GM11168 (cell line): Measurements from ENCODE around the gene NANOS1.

ENCODE experiments used
- in situ Hi-C: fragments of 300-500 bp; cut with MboI; formaldehyde crosslinking; loops from one replicate; pipeline ENCODE4 v1.12.0; 2022; ENCODE audit warnings: low sequenced_read_pairs; ENCODE audit not compliant: unreplicated experiment

NANOS1 gene

DNA sequence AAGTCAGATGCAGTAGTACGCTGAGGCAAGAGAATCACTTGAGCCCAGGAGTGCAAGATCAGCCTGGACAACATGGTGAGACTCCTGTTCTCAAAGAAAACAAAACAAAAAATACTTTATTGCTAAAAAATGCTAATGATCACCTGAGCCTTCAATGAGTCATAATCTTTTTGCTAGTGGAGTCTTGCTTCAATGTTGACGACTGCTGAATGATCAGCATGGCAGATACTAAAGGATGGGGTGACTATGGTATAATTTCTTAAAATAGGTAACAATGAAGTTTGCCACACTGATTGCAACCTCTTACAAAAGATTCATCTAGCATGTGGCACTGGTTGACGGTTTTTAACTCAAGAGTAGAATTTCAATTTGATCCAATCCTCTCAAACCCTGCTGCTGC, 22.3 kb downstream of the NANOS1 start:
- in situ Hi-C loops = no loop called here

DNA sequence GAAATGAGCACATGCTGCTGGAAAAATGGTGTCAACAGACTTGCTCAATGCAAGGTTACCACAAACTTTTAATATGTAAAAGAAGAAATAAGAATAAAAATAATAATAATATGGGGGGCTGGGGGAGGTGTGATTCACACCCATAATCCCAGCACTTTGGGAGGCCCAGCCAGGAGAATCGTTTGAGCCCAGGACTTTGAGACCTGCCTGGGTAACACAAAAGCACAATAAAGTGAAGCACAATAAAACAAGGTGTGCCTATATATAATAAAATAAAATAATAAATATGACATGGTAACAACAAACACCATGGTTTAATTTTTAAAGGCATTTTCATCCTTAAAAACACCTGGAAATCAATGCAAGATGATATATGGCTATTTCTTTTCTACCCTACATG, 26.0 kb downstream of the NANOS1 start:
- in situ Hi-C loops = no loop called here

DNA sequence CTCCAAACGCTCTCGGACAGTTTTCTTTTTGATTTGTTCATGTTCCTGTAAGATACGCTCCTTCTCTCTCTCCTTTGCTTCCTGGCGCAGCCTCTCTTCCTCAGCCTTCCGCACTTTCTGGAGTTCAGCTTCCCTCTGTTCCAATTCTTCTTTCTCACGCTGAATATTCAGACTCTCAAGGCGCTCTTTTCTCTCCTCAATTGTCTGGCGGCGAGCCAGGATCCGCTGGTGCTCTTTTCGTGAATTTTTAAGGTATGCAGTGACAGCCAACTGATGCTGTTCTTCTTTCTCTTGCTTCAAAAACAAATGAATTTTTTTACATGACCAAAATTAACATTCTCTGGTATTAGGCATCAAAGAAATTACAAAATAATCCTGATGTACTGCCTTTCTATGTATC, 28.5 kb downstream of the NANOS1 start:
- in situ Hi-C loops = no loop called here

DNA sequence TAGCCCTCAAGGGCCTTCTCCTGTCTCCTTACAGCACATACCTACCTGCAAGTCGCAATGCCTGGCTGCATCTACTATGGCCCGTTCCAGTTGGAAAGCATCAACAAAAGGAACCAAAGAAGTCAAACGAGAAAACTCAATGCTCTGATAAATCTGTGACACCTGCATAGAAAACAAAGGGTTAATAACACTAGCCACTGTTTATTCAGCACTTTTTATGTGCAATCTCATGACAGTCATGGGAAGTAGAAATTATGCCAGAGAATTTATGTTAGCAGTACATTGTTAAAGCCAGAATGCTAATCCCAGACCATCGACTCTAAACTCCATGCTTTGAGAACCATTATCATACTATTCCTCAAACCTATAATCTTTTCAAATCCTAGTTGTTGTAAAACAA, 30.0 kb downstream of the NANOS1 start:
- in situ Hi-C loops = no loop called here

DNA sequence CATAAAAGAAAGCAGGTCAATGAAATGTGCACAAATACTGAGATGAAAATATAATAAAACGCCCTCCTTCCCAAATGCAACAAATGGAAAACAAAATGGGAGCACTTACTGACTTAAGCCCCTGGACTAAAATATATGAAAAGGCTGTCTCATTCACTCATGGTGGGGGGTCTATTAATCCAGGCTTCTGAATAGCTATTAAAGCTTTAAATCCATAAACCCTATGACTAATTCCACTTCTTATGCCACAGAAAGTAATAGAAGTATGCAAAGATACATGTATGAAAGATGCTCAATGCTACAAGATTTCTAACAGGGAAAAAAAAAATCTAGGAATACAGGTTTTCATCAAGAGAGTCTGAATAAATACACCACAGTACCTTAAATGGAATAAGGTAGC, 30.6 kb downstream of the NANOS1 start:
- in situ Hi-C loops = no loop called here

DNA sequence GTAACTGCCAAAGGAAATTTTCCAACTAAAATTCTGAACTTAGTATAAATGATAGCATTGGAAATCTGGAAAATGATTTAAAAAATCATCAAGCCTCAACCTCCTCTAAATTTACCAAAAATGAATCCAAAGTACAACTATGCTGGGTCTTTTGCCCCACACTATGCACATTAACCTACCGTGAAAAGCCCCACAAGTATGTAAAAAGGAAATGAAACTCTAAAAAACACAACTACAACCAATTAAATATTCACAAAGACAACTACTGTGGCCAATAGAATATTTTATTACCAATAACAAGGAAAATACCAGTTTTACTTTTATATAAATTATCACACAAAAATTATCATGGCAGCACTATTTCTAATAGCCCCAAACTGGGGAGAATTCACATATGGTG, 31.8 kb downstream of the NANOS1 start:
- in situ Hi-C loops = no loop called here

DNA sequence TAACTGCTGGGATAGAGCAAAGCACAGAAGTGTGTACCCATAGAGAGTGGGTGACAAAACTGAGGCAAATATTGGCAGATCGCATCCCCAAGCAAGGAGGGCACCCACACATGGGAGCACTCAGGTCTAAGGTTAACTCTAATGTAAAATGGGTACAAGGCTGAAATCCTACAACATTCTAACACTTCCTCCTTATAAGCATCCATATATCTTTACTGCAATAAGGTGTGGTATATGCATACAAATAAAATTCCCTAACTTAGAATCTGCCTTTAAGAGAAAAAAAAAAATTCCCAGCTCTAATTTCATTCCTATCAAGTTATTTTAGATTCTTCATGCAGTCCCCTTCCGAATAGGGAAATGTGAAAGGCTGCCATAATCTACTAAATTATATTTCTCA, 32.4 kb downstream of the NANOS1 start:
- in situ Hi-C loops = no loop called here

DNA sequence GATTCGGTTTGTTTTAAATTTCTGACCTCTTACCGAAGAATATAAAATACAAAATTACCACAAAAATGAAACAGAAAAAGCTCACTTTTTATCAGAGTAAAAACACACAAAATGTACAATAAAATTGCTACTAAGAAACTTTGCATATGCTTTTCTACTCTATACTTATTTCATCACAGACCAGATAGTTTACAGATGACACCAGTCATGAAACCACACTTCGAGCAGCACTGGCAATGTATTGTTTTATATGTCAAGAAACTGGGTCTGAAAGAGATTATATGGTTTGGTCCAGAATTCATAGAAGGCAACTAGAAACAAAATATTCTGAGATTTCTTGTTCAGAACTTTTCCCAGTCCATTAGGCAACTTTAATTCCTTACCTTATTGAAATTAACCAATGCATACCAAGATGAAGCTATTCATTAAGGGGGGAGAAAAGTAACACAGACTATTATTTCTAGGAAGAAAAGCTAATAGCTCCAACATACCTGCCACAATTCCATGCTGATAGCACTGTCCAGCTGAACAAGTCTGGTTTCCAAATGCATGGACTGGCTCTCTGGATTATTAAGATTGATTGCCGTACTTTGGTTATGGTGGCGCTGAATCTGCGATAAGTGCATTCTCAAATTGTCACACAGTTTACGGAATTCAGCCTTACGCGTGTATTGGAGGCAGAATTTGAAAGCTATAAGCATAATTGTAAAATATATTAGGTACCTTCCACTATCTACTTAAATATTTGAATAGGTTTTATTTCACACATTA, 41.1 kb downstream of the NANOS1 start:
- in situ Hi-C loops = no loop called here

DNA sequence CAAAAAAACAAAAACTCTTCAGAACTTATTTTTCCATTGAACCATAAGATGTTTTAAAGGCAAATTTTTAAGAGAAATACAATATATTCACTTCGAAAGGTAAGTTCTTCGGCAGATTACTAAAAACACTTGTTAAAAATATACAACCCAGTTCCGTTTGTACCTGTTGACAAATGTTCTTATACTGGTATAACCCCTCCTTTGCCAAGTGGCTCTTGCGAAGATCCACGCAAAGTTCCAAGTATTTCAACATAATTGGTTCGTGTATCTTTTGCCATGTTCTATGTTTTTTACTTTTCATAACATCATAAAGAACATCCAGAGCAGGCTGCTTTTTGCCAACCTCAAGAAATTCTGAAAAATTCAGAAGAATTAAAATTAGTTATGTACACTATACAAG, 44.1 kb downstream of the NANOS1 start:
- in situ Hi-C loops = no loop called here

DNA sequence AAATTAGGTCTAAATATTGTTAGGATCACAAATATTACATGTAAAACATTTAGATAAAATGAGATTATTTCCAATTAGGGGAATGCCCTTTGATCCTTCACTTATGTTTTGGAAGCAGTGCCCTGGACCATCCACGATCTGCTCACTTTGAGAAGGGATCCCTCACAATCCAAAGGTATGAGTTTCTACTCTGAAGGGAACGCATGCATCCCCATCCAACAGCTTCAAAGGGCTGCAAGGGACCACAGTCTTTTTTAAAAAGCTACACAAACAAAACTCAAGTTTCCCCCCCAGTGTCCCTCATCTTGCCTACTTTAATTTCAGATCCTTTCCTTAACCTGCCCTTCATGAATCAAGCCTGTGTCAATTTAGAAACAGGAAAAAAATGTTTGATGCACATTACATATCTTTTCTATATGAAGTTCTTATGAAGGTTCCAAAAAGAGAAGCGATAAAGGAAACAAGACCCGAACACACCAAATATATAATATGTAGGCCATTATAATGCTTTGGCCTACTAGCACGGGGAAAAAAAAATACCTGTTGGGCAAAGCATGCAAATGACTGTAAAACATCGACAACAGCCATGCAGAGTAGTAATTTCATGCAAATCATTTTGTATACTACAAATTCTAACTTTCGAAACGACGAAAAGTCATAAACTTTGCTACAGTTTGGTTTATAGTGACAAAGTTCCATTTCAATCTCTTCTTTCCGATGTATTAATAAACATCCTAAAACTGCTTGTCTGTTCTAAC, 49.1 kb downstream of the NANOS1 start:
- in situ Hi-C loops = no loop called here

DNA sequence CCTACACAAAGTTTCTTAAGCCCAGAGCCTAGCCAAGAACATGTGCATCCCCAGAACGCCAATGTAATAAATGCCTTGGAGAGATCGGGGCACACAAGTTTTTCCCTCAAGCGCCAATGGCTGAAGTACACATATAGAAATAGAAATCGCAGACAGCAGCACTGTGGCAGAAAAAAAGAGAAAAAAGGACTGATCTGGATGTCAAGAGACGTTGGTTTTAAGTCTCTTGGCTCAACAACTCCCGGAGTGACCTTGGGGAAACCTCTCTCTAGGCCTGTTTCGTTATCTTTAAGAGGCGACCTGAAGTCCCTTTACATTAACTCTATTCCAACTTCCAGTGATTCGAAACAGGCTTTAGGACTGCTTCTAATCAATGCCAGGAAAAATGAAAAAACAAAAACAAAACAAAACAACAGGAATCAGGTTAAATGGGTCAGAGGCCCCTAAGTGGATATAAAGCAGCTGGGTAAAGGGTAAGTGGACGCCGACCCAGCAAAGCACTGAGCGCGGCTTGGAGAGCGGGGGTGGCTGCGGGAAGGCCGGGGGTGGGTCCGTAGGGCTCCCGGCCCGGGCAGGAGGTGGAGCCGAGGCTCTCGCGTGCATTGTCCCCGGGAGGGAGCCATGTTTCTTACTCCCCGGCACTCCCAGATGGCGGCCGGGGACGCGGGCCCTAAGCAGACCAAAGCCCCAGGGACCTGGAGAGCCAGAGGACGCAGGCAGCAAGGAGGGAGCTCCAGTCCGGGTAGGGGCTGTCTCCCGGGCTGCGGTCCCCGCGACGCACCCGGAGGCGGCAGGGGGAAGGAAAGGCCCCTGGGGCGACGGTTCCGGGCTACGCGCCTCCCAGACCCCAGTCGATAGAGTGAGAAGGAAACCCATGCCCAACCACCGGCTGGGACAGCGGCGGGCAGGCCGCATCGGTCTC, 50.3 kb downstream of the NANOS1 start:
- in situ Hi-C loops = no loop called here

DNA sequence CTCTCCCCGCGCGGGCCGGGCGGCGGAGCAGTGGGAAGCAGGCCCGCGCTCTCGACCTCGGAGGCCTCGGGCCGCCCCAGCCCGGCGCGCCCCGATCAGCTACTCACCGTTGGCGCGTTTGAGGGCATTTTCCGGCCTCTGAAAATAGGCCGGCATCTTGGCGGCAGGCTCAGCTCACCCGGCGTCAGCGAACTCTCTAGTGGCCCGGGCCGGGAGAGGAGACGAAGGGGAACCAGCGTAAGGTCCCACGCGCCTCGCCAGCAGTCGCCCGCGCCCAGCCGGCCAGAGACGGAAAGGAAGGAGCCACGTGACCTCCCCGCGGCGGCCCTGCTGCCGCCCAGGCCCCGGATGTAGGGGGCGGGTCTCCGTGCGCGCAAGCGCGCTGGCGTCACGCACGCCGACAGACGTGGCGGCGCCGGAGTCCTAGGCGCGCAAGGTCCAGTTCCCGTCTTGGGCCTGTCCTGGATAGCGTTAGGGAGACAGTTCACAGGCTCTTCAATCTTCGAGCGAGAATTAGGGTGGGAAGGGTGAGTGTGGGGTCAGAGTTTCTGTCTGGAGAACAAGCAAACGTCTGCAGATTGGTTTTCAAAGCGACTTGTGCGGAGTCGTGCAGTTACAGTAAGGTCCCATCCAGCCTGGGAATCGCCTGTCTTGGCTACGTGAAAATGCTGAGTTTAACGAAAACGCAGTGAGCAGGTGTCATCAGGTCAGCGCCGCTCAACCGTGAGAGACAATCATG, 51.2 kb downstream of the NANOS1 start, which contains the start of gene EIF3A:
TSS of gene EIF3A (minus strand) at position 297 of the 739 bp plus-strand sequence. CDS start at position 156, 141 bp downstream.
- in situ Hi-C loops = no loop called here
